Chondrocyte (in vitro differentiated cells): ENCODE results near the gene PRR14. TPM values are rescaled to one million over a fixed set of nuclear protein-coding genes. Genes with fewer than 3 reads are reported as not detected.

Source experiments
- DNase-seq: peaks from one replicate; pipeline ENCODE4 v3.0.0; 2021; ENCODE audit warnings: mixed read lengths, low spot score
- H3K27ac Mint-ChIP-seq: one replicate; pipeline ENCODE4 v1.8.0; 2021; ENCODE audit warnings: mild to moderate bottlenecking, moderate library complexity, mixed read lengths; ENCODE audit not compliant: unreplicated experiment
- H3K27me3 Mint-ChIP-seq: 2 replicates; pipeline ENCODE4 v1.8.0; 2021; ENCODE audit warnings: low read depth, mixed read lengths
- H3K36me3 Mint-ChIP-seq: 2 replicates; pipeline ENCODE4 v1.8.0; 2021; ENCODE audit warnings: low read depth, mixed read lengths
- H3K4me1 Mint-ChIP-seq: 2 replicates; pipeline ENCODE4 v1.8.0; 2021; ENCODE audit warnings: low read depth, mild to moderate bottlenecking, mixed read lengths
- H3K4me3 Mint-ChIP-seq: one replicate; pipeline ENCODE4 v1.8.0; 2021; ENCODE audit warnings: mild to moderate bottlenecking, moderate library complexity, mixed read lengths; ENCODE audit not compliant: unreplicated experiment
- H3K9me3 Mint-ChIP-seq: 2 replicates; pipeline ENCODE4 v1.8.0; 2021; ENCODE audit warnings: low read depth, mixed read lengths
- total RNA-seq: library from RNA; stranded (reverse); gene quantifications from 3 replicates; pipeline ENCODE4 v1.2.1, GENCODE V29; 2021
- TF ChIP-seq, protein P1 (sequence below): fragments of 200-600 bp; sonication (generic); IDR thresholded peaks from 2 replicates; pipeline ENCODE4 v1.5.0; 2021; ENCODE audit warnings: antibody characterized with exemption, mild to moderate bottlenecking, moderate library complexity

PRR14 gene
- total RNA-seq, 1 donor from 2014 or later = 42.0 TPM

DNA sequence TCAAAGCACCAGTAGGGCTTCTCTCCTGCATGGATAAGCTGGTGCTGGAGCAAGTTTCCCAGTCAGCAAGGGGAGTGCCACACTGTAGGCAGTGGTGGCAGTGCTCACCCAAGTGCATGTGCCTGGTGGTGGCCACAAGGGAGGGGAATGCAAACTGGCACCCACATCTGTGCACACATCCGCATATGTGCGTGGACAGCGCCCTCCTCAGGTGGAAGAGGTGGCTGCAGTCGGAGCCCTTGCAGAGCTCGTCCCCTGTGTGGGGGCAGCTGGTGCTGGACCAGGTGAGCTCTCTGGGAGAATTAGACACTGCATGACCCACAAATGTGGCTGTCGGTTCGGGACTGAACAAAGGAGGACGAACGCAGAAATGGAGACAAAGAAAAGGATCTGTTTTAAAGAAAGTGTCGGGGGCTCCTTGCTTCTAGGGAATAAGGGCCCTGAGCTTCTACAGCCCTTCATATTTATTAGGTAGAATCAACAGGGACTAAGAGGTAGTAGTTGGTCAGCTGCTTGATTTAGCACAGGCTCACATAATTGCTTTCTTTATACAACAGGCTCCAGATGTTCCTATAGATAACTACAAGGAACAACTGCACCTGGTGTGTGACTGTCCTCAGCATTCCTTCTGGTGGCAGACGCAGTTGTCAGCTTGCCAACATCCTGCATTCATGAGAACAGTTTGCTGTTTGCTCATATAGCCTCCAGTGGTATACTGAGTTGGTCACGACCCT lies 35.2 kb upstream of the PRR14 start:
- no peak overlapping the region for H3K4me3 Mint-ChIP-seq
- peaks cover 4% of the 10 kb centered on the region for H3K9me3 Mint-ChIP-seq
- TF ChIP-seq, protein P1, sequence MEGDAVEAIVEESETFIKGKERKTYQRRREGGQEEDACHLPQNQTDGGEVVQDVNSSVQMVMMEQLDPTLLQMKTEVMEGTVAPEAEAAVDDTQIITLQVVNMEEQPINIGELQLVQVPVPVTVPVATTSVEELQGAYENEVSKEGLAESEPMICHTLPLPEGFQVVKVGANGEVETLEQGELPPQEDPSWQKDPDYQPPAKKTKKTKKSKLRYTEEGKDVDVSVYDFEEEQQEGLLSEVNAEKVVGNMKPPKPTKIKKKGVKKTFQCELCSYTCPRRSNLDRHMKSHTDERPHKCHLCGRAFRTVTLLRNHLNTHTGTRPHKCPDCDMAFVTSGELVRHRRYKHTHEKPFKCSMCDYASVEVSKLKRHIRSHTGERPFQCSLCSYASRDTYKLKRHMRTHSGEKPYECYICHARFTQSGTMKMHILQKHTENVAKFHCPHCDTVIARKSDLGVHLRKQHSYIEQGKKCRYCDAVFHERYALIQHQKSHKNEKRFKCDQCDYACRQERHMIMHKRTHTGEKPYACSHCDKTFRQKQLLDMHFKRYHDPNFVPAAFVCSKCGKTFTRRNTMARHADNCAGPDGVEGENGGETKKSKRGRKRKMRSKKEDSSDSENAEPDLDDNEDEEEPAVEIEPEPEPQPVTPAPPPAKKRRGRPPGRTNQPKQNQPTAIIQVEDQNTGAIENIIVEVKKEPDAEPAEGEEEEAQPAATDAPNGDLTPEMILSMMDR = peak; percentile 70
- H3K36me3 Mint-ChIP-seq = no peaks in the 10 kb centered on the region
- H3K27me3 Mint-ChIP-seq = no peaks in the 10 kb centered on the region
- H3K4me1 Mint-ChIP-seq = peaks cover 2% of the 10 kb centered on the region
- peak; percentile 70 for DNase-seq
- H3K27ac Mint-ChIP-seq = no peak overlapping the region

DNA sequence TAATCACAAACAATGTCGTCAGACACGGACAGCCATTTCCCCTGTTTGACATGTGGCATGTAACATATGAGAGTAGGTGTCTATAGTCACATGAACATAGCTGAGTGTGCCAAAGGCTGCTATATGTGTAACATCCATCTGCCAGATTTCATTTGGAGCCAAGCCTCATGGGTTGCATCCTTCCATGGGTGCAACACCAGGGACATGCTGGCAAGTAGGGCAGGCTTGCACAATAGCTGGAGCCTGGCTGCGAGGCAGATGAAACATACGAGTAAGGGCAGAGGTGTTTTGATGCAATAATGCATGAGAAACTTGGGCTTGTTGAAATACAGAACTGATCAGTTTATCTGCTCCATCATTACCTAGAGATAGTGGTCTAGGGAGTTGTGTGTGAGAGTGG lies 31.6 kb upstream of the PRR14 start:
- Mint-ChIP-seq H3K36me3 (no peaks in the 10 kb centered on the region), H3K27me3 (no peaks in the 10 kb centered on the region), H3K9me3 (peaks cover 10% of the 10 kb centered on the region), H3K4me1 (no peaks in the 10 kb centered on the region), H3K4me3 (no peak overlapping the region), H3K27ac (no peak overlapping the region)
- peak; percentile 30 for DNase-seq
- TF ChIP-seq, protein P1 = no peak

DNA sequence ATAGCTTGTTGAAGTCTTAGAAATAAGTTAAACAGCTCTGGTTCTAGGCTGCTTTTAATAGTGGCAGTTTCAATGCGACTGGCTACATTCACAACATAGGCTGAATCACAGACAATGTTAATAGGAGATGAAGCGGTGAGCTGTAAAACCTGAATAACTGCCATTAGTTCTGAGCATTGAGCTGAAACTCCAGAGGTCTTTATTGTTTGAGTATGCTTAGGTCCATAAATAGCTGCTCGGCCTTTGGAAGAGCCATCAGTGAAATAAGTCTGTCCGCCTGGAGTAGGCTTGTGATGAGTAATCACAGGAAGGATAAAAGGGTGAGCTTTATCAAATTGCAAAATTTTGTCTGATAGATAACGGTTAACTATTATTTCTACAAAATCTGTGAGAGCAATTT lies 31.1 kb upstream of the PRR14 start:
- no peaks in the 10 kb centered on the region for H3K36me3 Mint-ChIP-seq
- peaks cover 10% of the 10 kb centered on the region for H3K9me3 Mint-ChIP-seq
- no peak overlapping the region for H3K4me3 Mint-ChIP-seq
- no peak overlapping the region for H3K27ac Mint-ChIP-seq
- TF ChIP-seq, protein P1 = no peak
- no peaks in the 10 kb centered on the region for H3K4me1 Mint-ChIP-seq
- no peaks in the 10 kb centered on the region for H3K27me3 Mint-ChIP-seq
- DNase-seq = no peak

DNA sequence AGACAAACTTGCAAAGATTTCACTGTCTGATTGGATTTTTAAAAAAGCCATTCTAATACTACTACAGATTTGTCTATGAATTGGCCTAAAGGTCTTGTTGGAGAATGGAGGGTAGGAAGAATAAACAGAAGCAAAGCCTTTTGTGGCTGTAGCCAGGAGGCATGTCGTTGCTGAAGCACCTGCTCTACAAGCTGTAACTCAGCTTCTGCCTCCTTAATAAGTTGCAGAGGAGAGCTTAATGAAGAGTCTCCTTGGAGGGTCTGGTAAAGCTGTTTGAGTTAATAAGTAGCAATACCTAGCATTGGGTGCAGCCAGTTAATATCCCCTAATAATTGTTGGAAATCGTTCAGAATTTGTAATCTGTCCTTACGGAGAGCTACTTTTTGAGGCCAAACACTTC lies 30.6 kb upstream of the PRR14 start:
- Mint-ChIP-seq H3K27ac (no peak overlapping the region), H3K4me1 (no peaks in the 10 kb centered on the region), H3K27me3 (no peaks in the 10 kb centered on the region), H3K9me3 (peaks cover 10% of the 10 kb centered on the region), H3K36me3 (no peaks in the 10 kb centered on the region), H3K4me3 (no peak overlapping the region)
- TF ChIP-seq, protein P1 = no peak
- no peak for DNase-seq

DNA sequence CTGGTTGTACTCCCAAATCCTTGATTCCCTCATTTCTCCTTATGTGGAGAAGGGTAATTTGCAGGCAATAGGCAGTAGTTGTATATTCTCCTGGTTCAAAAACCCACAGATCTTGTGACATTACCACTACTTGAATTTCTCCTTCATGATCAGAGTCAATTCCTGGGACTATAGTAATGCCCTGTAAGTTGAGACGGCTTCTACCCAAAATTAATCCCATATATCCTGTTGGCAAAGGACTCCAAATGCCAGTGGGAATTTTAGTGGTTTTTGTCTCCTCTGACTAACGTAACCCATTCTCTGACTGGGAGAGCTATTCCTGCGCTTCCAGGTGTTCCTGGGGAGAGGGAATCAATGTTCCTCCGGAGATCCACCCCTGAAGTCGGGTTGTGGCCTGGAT lies 29.0 kb upstream of the PRR14 start:
- TF ChIP-seq, protein P1 = no peak
- DNase-seq = no peak
- peaks cover 10% of the 10 kb centered on the region for H3K9me3 Mint-ChIP-seq

More for the DNA sequence above, 29.0 kb upstream of the PRR14 start:
- Mint-ChIP-seq H3K27me3 (no peaks in the 10 kb centered on the region), H3K4me1 (no peaks in the 10 kb centered on the region), H3K36me3 (no peaks in the 10 kb centered on the region), H3K4me3 (no peak overlapping the region), H3K27ac (no peak overlapping the region)
